AG08396 (cell line): Measurements from ENCODE around the gene SMYD2.
"Not testable (repeated sequence)": the region's sequence is repeated elsewhere in the genome, so short reads cannot be mapped to it uniquely, and the experiment has no call there.

ENCODE experiments used
- DNase-seq: peaks from one replicate; pipeline ENCODE4 v3.0.0; 2012; ENCODE audit warnings: low spot score, mixed read lengths

SMYD2 gene

GRCh38 chr1:214271995-214272731 lies 8.8 kb upstream of the SMYD2 start:
- DNase-seq, result no peak

GRCh38 chr1:214272964-214273533 lies 7.9 kb upstream of the SMYD2 start:
- no peak for DNase-seq

- not testable (repeated sequence) for DNase-seq
Measured at GRCh38 chr1:214275700-214276099, 5.3 kb upstream of the SMYD2 start.

GRCh38 chr1:214276786-214277185 lies 4.2 kb upstream of the SMYD2 start:
- DNase-seq, result no peak

- no peak for DNase-seq
Measured at GRCh38 chr1:214277704-214278635, 3.0 kb upstream of the SMYD2 start.

GRCh38 chr1:214280386-214281020 lies 456 bp upstream of the SMYD2 start:
- DNase-seq, result peak; percentile 29

GRCh38 chr1:214281720-214282629 lies 1.0 kb downstream of the SMYD2 start:
- DNase-seq, result peak; percentile 55

GRCh38 chr1:214282630-214283242 lies 1.8 kb downstream of the SMYD2 start:
- no peak for DNase-seq

- DNase-seq, result no peak
Measured at GRCh38 chr1:214285610-214286440, 4.9 kb downstream of the SMYD2 start.

GRCh38 chr1:214287884-214288283 lies 6.9 kb downstream of the SMYD2 start:
- DNase-seq, result no peak

GRCh38 chr1:214289574-214290272 lies 8.8 kb downstream of the SMYD2 start:
- no peak for DNase-seq

- no peak for DNase-seq
Measured at GRCh38 chr1:214290424-214291037, 9.6 kb downstream of the SMYD2 start.

GRCh38 chr1:214292322-214292721 lies 11.4 kb downstream of the SMYD2 start:
- no peak for DNase-seq

GRCh38 chr1:214295934-214296333 lies 15.0 kb downstream of the SMYD2 start:
- DNase-seq, result no peak

GRCh38 chr1:214296860-214297745 lies 16.1 kb downstream of the SMYD2 start:
- peak; percentile 78 for DNase-seq

GRCh38 chr1:214300149-214300780 lies 19.3 kb downstream of the SMYD2 start:
- DNase-seq, result no peak

GRCh38 chr1:214301526-214301925 lies 20.6 kb downstream of the SMYD2 start:
- DNase-seq, result no peak
